ENCODE results near the gene POLE4.

POLE4 gene

DNA sequence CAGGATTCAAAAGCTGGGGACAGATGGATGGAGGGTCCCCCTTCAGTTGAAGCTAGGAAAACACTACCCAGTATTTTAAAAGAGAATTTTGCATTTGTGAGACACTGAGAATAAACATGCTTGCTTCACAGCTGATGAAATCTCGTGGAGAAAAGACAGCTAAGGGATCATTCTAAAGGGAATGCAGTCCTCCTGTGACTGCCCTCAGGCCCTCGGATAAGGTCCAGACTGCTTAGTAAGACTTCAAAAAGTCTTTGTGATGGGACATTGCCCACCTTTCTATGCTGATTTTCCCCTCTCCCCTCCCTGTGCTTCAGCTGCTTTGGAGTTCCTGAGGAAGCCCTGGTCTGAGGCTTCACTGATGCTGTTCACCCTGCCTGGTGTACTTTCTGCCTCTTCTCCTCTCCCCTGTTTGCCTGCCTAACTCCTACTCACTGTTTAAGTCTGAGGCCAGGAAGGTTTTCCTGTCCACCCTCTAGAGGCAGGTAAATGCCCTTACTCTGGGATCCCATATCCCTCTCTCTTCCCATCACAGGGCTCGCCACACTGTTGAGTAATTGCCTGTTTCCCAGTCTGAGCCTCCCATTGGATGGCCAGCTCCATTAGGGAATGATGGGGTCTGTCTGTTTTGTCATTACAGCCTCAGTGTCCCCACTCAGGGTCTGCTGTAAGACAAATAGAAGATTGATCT lies 26.6 kb downstream of the POLE4 start:
- H3K9me3 ChIP-seq (ENCODE audit: control insufficient read depth, insufficient read depth, low read depth, low read length): no peaks in the 10 kb centered on the region
- TF ChIP-seq ZSCAN23 (tag by site-specific recombination; IDR thresholded peaks at IDR 0.05) (no peak), ZBTB48 (tag by site-specific recombination; IDR thresholded peaks at IDR 0.05) (no peak), ZNF747 (tag by site-specific recombination; IDR thresholded peaks at IDR 0.05) (no peak), ZNF776 (tag by site-specific recombination; IDR thresholded peaks at IDR 0.05; ENCODE audit: borderline replicate concordance) (no peak)
- no peak overlapping the region for H3K4me3 ChIP-seq (ENCODE audit: low read depth, low read length)
- CTCF ChIA-PET: interaction anchor here (1.0 to 1.2 kb wide), 2 partner anchors 19 to 66 kb away, joined by 3 read pairs; no protein-coding TSS in a partner anchor
- no peaks in the 10 kb centered on the region for H3K4me1 ChIP-seq (ENCODE audit: control insufficient read depth, insufficient read depth, low read length)
- POLR2A ChIA-PET: no interaction called here
- H3K27ac ChIP-seq (ENCODE audit: extremely low read depth, low read depth, low read length): no peak overlapping the region
- H3K36me3 ChIP-seq (ENCODE audit: control insufficient read depth in 2 of 2, insufficient read depth in 1 of 2, low read length in 2 of 2): no peaks in the 10 kb centered on the region

DNA sequence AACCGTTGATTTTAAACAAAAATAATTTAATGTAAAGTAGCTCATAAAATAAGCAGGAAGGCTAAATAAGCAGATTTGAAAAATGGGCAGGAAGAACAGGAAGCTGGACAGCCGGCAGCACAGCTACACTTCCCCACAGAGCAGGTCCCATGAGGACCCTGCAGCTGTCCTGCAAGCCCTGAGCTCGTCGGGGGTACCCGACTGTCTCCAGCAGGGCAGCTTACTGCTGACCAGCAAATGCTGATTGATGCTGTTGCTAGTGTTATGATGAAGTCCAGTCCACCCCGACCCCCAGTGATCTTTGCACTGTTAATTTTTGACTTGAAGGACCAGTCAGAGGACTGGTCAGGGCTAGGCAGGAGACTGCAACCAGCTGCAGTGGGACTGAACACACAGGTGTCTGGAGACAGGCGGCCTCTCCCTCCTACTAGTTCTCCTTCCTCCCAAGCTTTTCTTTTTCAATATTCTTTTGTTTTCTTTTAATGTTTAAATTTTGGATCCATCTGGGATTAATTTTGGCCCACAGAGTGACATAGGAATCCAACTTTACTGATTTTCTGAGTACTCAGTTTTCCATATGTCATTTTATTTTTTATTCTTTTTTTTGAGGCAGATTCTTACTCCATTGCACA lies 27.7 kb downstream of the POLE4 start:
- TF ChIP-seq ZSCAN30 (tag by site-specific recombination; IDR thresholded peaks at IDR 0.05) (no peak), KLF10 (tag by site-specific recombination; IDR thresholded peaks at IDR 0.05) (no peak), ZNF654 (tag by site-specific recombination; IDR thresholded peaks at IDR 0.05; ENCODE audit: low read depth) (no peak), SP2 (tag by site-specific recombination; IDR thresholded peaks at IDR 0.05) (no peak), SP7 (tag by site-specific recombination; IDR thresholded peaks at IDR 0.05) (no peak), ZNF394 (tag by site-specific recombination; IDR thresholded peaks at IDR 0.05; ENCODE audit: borderline replicate concordance) (no peak), WT1 (tag by site-specific recombination; IDR thresholded peaks at IDR 0.05) (no peak), ZNF184 (tag by site-specific recombination; IDR thresholded peaks at IDR 0.05) (no peak), YY2 (tag by site-specific recombination; IDR thresholded peaks at IDR 0.05) (no peak), KLF7 (tag by site-specific recombination; IDR thresholded peaks at IDR 0.05; ENCODE audit: borderline replicate concordance) (no peak), ZXDB (tag by site-specific recombination; IDR thresholded peaks at IDR 0.05) (no peak), SP3 (tag by site-specific recombination; IDR thresholded peaks at IDR 0.05) (no peak)
- TF ChIP-seq, protein P1, sequence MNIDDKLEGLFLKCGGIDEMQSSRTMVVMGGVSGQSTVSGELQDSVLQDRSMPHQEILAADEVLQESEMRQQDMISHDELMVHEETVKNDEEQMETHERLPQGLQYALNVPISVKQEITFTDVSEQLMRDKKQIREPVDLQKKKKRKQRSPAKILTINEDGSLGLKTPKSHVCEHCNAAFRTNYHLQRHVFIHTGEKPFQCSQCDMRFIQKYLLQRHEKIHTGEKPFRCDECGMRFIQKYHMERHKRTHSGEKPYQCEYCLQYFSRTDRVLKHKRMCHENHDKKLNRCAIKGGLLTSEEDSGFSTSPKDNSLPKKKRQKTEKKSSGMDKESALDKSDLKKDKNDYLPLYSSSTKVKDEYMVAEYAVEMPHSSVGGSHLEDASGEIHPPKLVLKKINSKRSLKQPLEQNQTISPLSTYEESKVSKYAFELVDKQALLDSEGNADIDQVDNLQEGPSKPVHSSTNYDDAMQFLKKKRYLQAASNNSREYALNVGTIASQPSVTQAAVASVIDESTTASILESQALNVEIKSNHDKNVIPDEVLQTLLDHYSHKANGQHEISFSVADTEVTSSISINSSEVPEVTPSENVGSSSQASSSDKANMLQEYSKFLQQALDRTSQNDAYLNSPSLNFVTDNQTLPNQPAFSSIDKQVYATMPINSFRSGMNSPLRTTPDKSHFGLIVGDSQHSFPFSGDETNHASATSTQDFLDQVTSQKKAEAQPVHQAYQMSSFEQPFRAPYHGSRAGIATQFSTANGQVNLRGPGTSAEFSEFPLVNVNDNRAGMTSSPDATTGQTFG (tag by site-specific recombination; IDR thresholded peaks at IDR 0.05; ENCODE audit: borderline replicate concordance): no peak
- TF ChIP-seq, protein P2, sequence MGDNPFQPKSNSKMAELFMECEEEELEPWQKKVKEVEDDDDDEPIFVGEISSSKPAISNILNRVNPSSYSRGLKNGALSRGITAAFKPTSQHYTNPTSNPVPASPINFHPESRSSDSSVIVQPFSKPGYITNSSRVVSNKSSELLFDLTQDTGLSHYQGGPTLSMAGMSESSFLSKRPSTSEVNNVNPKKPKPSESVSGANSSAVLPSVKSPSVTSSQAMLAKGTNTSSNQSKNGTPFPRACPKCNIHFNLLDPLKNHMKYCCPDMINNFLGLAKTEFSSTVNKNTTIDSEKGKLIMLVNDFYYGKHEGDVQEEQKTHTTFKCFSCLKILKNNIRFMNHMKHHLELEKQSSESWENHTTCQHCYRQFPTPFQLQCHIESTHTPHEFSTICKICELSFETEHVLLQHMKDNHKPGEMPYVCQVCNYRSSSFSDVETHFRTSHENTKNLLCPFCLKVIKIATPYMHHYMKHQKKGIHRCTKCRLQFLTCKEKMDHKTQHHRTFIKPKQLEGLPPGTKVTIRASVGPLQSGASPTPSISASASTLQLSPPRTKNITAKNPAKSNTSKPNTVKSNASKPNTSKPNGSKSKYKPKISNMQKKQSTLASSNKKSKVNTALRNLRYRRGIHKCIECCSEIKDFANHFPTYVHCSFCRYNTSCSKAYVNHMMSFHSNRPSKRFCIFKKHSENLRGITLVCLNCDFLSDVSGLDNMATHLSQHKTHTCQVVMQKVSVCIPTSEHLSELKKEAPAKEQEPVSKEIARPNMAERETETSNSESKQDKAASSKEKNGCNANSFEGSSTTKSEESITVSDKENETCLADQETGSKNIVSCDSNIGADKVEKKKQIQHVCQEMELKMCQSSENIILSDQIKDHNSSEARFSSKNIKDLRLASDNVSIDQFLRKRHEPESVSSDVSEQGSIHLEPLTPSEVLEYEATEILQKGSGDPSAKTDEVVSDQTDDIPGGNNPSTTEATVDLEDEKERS (tag by site-specific recombination; IDR thresholded peaks at IDR 0.05): no peak
- TF ChIP-seq, protein P3, sequence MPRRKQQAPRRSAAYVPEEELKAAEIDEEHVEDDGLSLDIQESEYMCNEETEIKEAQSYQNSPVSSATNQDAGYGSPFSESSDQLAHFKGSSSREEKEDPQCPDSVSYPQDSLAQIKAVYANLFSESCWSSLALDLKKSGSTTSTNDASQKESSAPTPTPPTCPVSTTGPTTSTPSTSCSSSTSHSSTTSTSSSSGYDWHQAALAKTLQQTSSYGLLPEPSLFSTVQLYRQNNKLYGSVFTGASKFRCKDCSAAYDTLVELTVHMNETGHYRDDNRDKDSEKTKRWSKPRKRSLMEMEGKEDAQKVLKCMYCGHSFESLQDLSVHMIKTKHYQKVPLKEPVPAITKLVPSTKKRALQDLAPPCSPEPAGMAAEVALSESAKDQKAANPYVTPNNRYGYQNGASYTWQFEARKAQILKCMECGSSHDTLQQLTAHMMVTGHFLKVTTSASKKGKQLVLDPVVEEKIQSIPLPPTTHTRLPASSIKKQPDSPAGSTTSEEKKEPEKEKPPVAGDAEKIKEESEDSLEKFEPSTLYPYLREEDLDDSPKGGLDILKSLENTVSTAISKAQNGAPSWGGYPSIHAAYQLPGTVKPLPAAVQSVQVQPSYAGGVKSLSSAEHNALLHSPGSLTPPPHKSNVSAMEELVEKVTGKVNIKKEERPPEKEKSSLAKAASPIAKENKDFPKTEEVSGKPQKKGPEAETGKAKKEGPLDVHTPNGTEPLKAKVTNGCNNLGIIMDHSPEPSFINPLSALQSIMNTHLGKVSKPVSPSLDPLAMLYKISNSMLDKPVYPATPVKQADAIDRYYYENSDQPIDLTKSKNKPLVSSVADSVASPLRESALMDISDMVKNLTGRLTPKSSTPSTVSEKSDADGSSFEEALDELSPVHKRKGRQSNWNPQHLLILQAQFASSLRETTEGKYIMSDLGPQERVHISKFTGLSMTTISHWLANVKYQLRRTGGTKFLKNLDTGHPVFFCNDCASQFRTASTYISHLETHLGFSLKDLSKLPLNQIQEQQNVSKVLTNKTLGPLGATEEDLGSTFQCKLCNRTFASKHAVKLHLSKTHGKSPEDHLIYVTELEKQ (tag by site-specific recombination; IDR thresholded peaks at IDR 0.05; ENCODE audit: borderline replicate concordance): no peak
- TF ChIP-seq, protein P4, sequence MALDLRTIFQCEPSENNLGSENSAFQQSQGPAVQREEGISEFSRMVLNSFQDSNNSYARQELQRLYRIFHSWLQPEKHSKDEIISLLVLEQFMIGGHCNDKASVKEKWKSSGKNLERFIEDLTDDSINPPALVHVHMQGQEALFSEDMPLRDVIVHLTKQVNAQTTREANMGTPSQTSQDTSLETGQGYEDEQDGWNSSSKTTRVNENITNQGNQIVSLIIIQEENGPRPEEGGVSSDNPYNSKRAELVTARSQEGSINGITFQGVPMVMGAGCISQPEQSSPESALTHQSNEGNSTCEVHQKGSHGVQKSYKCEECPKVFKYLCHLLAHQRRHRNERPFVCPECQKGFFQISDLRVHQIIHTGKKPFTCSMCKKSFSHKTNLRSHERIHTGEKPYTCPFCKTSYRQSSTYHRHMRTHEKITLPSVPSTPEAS (tag by site-specific recombination; IDR thresholded peaks at IDR 0.05): no peak
- TF ChIP-seq, protein P5, sequence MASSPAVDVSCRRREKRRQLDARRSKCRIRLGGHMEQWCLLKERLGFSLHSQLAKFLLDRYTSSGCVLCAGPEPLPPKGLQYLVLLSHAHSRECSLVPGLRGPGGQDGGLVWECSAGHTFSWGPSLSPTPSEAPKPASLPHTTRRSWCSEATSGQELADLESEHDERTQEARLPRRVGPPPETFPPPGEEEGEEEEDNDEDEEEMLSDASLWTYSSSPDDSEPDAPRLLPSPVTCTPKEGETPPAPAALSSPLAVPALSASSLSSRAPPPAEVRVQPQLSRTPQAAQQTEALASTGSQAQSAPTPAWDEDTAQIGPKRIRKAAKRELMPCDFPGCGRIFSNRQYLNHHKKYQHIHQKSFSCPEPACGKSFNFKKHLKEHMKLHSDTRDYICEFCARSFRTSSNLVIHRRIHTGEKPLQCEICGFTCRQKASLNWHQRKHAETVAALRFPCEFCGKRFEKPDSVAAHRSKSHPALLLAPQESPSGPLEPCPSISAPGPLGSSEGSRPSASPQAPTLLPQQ (tag by site-specific recombination; IDR thresholded peaks at IDR 0.05): no peak
- H3K9me3 ChIP-seq (ENCODE audit: control insufficient read depth, insufficient read depth, low read depth, low read length): no peaks in the 10 kb centered on the region
- no peak overlapping the region for H3K4me3 ChIP-seq (ENCODE audit: low read depth, low read length)
- ChIA-PET POLR2A (no interaction called here), CTCF (no interaction called here)
- H3K36me3 ChIP-seq (ENCODE audit: control insufficient read depth in 2 of 2, insufficient read depth in 1 of 2, low read length in 2 of 2): no peaks in the 10 kb centered on the region
- no peak overlapping the region for H3K27ac ChIP-seq (ENCODE audit: extremely low read depth, low read depth, low read length)
- H3K4me1 ChIP-seq (ENCODE audit: control insufficient read depth, insufficient read depth, low read length): no peaks in the 10 kb centered on the region

Data from HEK293 (cell line).